Gastroesophageal sphincter (tissue), 3 donors: ENCODE measurements around the gene ZNRD2.

Source experiments
- EP300 ChIP-seq: sonication (generic); formaldehyde crosslinking; IDR thresholded peaks from one replicate; pipeline ENCODE4 v1.6.1; 2017; ENCODE audit warnings: antibody characterized with exemption, mild to moderate bottlenecking
- POLR2A ChIP-seq, 2 donors: fragments of 450-650 bp; IDR thresholded peaks; one replicate each; pipeline ENCODE4 v1.6.1; 2017; ENCODE audit warnings: antibody characterized with exemption in 2 of 2, mild to moderate bottlenecking in 2 of 2, moderate library complexity in 1 of 2
- POLR2AphosphoS5 ChIP-seq: sonication (generic); formaldehyde crosslinking; IDR thresholded peaks from one replicate; pipeline ENCODE4 v1.6.1; 2017; ENCODE audit warnings: antibody characterized with exemption
- TF ChIP-seq, protein P1 (sequence below), 4 experiments: fragments of 200-600 bp in 2 of 4; fragments of 450-650 bp in 2 of 4; sonication (generic) in 1 of 4; IDR thresholded peaks; one replicate each; pipeline ENCODE4 v1.5.1; 2017 to 2019; ENCODE audit warnings: antibody characterized with exemption in 4 of 4, mild to moderate bottlenecking in 2 of 4, moderate library complexity in 2 of 4

DNA sequence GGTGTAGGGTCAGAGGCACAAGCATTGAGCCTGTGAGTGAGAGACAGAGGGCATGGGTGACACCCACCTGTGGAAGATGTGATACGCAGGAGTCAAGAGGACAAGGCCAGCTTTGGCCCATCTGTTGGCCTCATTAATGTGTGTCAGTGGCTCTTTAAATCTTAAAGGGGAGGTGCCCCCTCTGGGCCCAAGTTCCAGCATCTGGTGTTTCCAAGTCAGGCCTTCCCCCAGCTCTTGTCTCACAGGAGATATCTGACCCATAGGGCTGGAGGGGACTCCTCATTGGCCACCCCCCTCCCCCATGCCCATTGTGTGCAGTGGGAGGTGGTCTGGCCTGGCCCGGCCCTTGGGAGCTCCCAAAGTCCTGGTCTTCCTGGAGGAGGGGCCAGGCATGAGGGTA, 16.4 kb downstream of the ZNRD2 start:
- TF ChIP-seq, protein P1, sequence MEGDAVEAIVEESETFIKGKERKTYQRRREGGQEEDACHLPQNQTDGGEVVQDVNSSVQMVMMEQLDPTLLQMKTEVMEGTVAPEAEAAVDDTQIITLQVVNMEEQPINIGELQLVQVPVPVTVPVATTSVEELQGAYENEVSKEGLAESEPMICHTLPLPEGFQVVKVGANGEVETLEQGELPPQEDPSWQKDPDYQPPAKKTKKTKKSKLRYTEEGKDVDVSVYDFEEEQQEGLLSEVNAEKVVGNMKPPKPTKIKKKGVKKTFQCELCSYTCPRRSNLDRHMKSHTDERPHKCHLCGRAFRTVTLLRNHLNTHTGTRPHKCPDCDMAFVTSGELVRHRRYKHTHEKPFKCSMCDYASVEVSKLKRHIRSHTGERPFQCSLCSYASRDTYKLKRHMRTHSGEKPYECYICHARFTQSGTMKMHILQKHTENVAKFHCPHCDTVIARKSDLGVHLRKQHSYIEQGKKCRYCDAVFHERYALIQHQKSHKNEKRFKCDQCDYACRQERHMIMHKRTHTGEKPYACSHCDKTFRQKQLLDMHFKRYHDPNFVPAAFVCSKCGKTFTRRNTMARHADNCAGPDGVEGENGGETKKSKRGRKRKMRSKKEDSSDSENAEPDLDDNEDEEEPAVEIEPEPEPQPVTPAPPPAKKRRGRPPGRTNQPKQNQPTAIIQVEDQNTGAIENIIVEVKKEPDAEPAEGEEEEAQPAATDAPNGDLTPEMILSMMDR (IDR thresholded peaks at IDR 0.05): no peak
- TF ChIP-seq POLR2A (IDR thresholded peaks at IDR 0.05): no peak
- TF ChIP-seq POLR2AphosphoS5: no peak
- no peak for TF ChIP-seq EP300
